Stromal cell of bone marrow (primary cell): Measurements from ENCODE around the gene GTF2IRD1.
A peak's percentile ranks its signal among the peaks of the same experiment; 100 is the strongest.
"Not testable (repeated sequence)": the region's sequence is repeated elsewhere in the genome, so short reads cannot be mapped to it uniquely, and the experiment has no call there.

ENCODE experiments used
- DNase-seq: peaks from one replicate; pipeline ENCODE4 v3.0.0-alpha.2; 2012; ENCODE audit warnings: low read depth

Gene GTF2IRD1

GRCh38 chr7:74453322-74454011, at the start of gene GTF2IRD1:
GTF2IRD1 (plus strand) TSS chr7:74453906; CDS start chr7:74508081, 54,175 bp downstream.
- peak; percentile 52 for DNase-seq

- no peak for DNase-seq
Measured at GRCh38 chr7:74404388-74404700, 49.4 kb upstream of the GTF2IRD1 start.

GRCh38 chr7:74404741-74405140, 49.0 kb upstream of the GTF2IRD1 start:
- no peak for DNase-seq

- DNase-seq = no peak
Measured at GRCh38 chr7:74405191-74405898, 48.4 kb upstream of the GTF2IRD1 start.

GRCh38 chr7:74405899-74406512, 47.7 kb upstream of the GTF2IRD1 start:
- DNase-seq = no peak

GRCh38 chr7:74407958-74408357, 45.7 kb upstream of the GTF2IRD1 start:
- no peak for DNase-seq

GRCh38 chr7:74409571-74409970, 44.1 kb upstream of the GTF2IRD1 start:
- DNase-seq = no peak

- no peak for DNase-seq
Measured at GRCh38 chr7:74410772-74411171, 42.9 kb upstream of the GTF2IRD1 start.

GRCh38 chr7:74411571-74411970, 42.1 kb upstream of the GTF2IRD1 start:
- not testable (repeated sequence) for DNase-seq

- DNase-seq = no peak
Measured at GRCh38 chr7:74412056-74412455, 41.6 kb upstream of the GTF2IRD1 start.

- no peak for DNase-seq
Measured at GRCh38 chr7:74412603-74413002, 41.1 kb upstream of the GTF2IRD1 start.

GRCh38 chr7:74414595-74415333, 38.9 kb upstream of the GTF2IRD1 start:
- DNase-seq = not testable (repeated sequence)

GRCh38 chr7:74417419-74417971, 36.2 kb upstream of the GTF2IRD1 start:
- no peak for DNase-seq

GRCh38 chr7:74418076-74418475, 35.6 kb upstream of the GTF2IRD1 start:
- DNase-seq = no peak

- DNase-seq = no peak
Measured at GRCh38 chr7:74418538-74418937, 35.2 kb upstream of the GTF2IRD1 start.

- DNase-seq = not testable (repeated sequence)
Measured at GRCh38 chr7:74419232-74419631, 34.5 kb upstream of the GTF2IRD1 start.

- DNase-seq = no peak
Measured at GRCh38 chr7:74420006-74420405, 33.7 kb upstream of the GTF2IRD1 start.

- no peak for DNase-seq
Measured at GRCh38 chr7:74424291-74424880, 29.3 kb upstream of the GTF2IRD1 start.

- DNase-seq = no peak
Measured at GRCh38 chr7:74428023-74428422, 25.7 kb upstream of the GTF2IRD1 start.

- DNase-seq = no peak
Measured at GRCh38 chr7:74429153-74429747, 24.5 kb upstream of the GTF2IRD1 start.

- DNase-seq = not testable (repeated sequence)
Measured at GRCh38 chr7:74430409-74430808, 23.3 kb upstream of the GTF2IRD1 start.
